Tibial artery (tissue), 4 donors: ENCODE results near the gene DNAL4.

Experiments
- DNase-seq, 2 donors: peaks; one replicate each; pipeline ENCODE4 v3.0.0-alpha.2; 2019
- H3K27ac ChIP-seq, 2 donors: fragments of 200-600 bp; sonication (generic) in 1 of 2; 1 replicate in 1 of 2; 2 replicates in 1 of 2; pipeline ENCODE4 v1.5.1; 2018 to 2019; ENCODE audit warnings: mild to moderate bottlenecking in 1 of 2
- H3K27me3 ChIP-seq, 2 donors: fragments of 200-600 bp; sonication (generic) in 1 of 2; one replicate each; pipeline versions ENCODE4 v1.5.1 to v1.6.0; 2016 to 2019
- H3K36me3 ChIP-seq, 3 donors: fragments of 200-600 bp; sonication (generic) in 2 of 3; one replicate each; pipeline ENCODE4 v1.5.1; 2016 to 2019; ENCODE audit warnings: mild to moderate bottlenecking in 2 of 3
- H3K4me1 ChIP-seq, 4 donors: fragments of 200-600 bp; sonication (generic) in 2 of 4; 1 replicate in 3 of 4; 2 replicates in 1 of 4; pipeline ENCODE4 v1.5.1; 2016 to 2019
- H3K4me3 ChIP-seq, 2 donors: fragments of 200-600 bp; sonication (generic) in 1 of 2; 1 replicate in 1 of 2; 2 replicates in 1 of 2; pipeline ENCODE4 v1.5.1; 2018 to 2019; ENCODE audit warnings: mild to moderate bottlenecking in 2 of 2
- H3K9me3 ChIP-seq, 3 donors: fragments of 200-600 bp; sonication (generic) in 1 of 3; one replicate each; pipeline ENCODE4 v1.5.1; 2016 to 2019
- CTCF ChIP-seq, 2 experiments: fragments of 200-600 bp in 1 of 2; fragments of 450-650 bp in 1 of 2; IDR thresholded peaks; one replicate each; pipeline ENCODE4 v1.5.1; 2017 to 2019; ENCODE audit warnings: antibody characterized with exemption in 2 of 2, mild to moderate bottlenecking in 1 of 2, moderate library complexity in 1 of 2
- intact Hi-C: fragments of 100-400 bp; cut with DNase I; formaldehyde crosslinking; loops from one replicate; pipeline ENCODE4 v1.15.0; 2023; ENCODE audit warnings: low total_unique reads

Gene DNAL4

GRCh38 chr22:38830026-38830844 is 36.3 kb upstream of the DNAL4 start:
- no peak for DNase-seq
- Histone ChIP-seq H3K9me3 (no peaks in the 10 kb centered on the region), H3K36me3 (peaks cover 0 to 11% (median 3%) of the 10 kb centered on the region in 3 donors), H3K27ac (no peak overlapping the region), H3K4me1 (no peaks in the 10 kb centered on the region), H3K27me3 (no peaks in the 10 kb centered on the region), H3K4me3 (no peak overlapping the region)
- intact Hi-C loops = no loop called here
- TF ChIP-seq CTCF (IDR thresholded peaks at IDR 0.05) = no peak

GRCh38 chr22:38829485-38829884 is 35.5 kb upstream of the DNAL4 start:
- H3K27ac ChIP-seq = no peak overlapping the region
- H3K27me3 ChIP-seq = no peaks in the 10 kb centered on the region
- H3K9me3 ChIP-seq = no peaks in the 10 kb centered on the region
- no peak for DNase-seq
- no peak overlapping the region for H3K4me3 ChIP-seq
- no peaks in the 10 kb centered on the region for H3K4me1 ChIP-seq
- intact Hi-C loops = no loop called here
- no peak for TF ChIP-seq CTCF (IDR thresholded peaks at IDR 0.05)
- H3K36me3 ChIP-seq = peaks cover 0 to 11% (median 3%) of the 10 kb centered on the region in 3 donors

- Histone ChIP-seq H3K4me3 (no peak overlapping the region), H3K27me3 (no peaks in the 10 kb centered on the region), H3K27ac (no peak overlapping the region), H3K36me3 (peaks cover 0 to 11% (median 3%) of the 10 kb centered on the region in 3 donors), H3K4me1 (no peaks in the 10 kb centered on the region), H3K9me3 (no peaks in the 10 kb centered on the region)
- intact Hi-C loops = no loop called here
- no peak for DNase-seq
- TF ChIP-seq CTCF (IDR thresholded peaks at IDR 0.05) = no peak
These were observed 34.8 kb upstream of the DNAL4 start for GRCh38 chr22:38828616-38829205.

GRCh38 chr22:38828191-38828590 is 34.2 kb upstream of the DNAL4 start:
- Histone ChIP-seq H3K27me3 (no peaks in the 10 kb centered on the region), H3K27ac (no peak overlapping the region), H3K4me1 (no peaks in the 10 kb centered on the region), H3K9me3 (no peaks in the 10 kb centered on the region), H3K36me3 (peaks cover 0 to 13% (median 3%) of the 10 kb centered on the region in 3 donors), H3K4me3 (no peak overlapping the region)
- TF ChIP-seq CTCF (IDR thresholded peaks at IDR 0.05) = no peak
- intact Hi-C loops = no loop called here
- no peak for DNase-seq

- Histone ChIP-seq H3K4me3 (no peak overlapping the region), H3K27me3 (no peaks in the 10 kb centered on the region), H3K4me1 (no peaks in the 10 kb centered on the region), H3K36me3 (peaks cover 0 to 20% (median 3%) of the 10 kb centered on the region in 3 donors), H3K27ac (no peak overlapping the region), H3K9me3 (no peaks in the 10 kb centered on the region)
- DNase-seq = no peak
- intact Hi-C loops = no loop called here
- no peak for TF ChIP-seq CTCF (IDR thresholded peaks at IDR 0.05)
These were observed 33.6 kb upstream of the DNAL4 start for GRCh38 chr22:38827510-38827909.
